K562 (cell line): ENCODE measurements around the gene SPHK2. TPM values are rescaled to one million over a fixed set of nuclear protein-coding genes. Genes with fewer than 3 reads are reported as not detected.
A peak's percentile ranks its signal among the peaks of the same experiment; 100 is the strongest.

ENCODE experiments used
- CBX1 ChIP-seq: sonication (generic); IDR thresholded peaks from 2 replicates; pipeline ENCODE4 v1.6.1; 2016; ENCODE audit warnings: antibody characterized with exemption, low read depth, mild to moderate bottlenecking
- CBX3 ChIP-seq, 2 experiments: IDR thresholded peaks; 1 replicate in 1 of 2; 2 replicates in 1 of 2; pipeline ENCODE4 v1.6.1; 2012; ENCODE audit warnings: inconsistent platforms in 2 of 2, low read length in 2 of 2, borderline replicate concordance in 1 of 2, control low read depth in 1 of 2
- CSDE1 ChIP-seq, 2 experiments: fragments of 450-650 bp; IDR thresholded peaks; 2 replicates each; pipeline ENCODE4 v1.6.1; 2016; ENCODE audit warnings: mild to moderate bottlenecking in 1 of 2
- E2F4 ChIP-seq: sonication (generic); formaldehyde crosslinking; IDR thresholded peaks from 2 replicates; pipeline ENCODE4 v1.8.0; 2022; ENCODE audit warnings: mild to moderate bottlenecking, low read depth, missing genetic modification reagents
- HDAC6 ChIP-seq: IDR thresholded peaks from 2 replicates; pipeline ENCODE4 v1.6.1; 2012; ENCODE audit warnings: low read depth, mild to moderate bottlenecking, control low read depth, inconsistent platforms, low read length, moderate library complexity
- MXI1 ChIP-seq: IDR thresholded peaks from 2 replicates; pipeline ENCODE4 v1.6.1; 2011; ENCODE audit warnings: low read depth, mild to moderate bottlenecking, improper control_type of control experiment, low read length
- PCBP1 ChIP-seq: fragments of 200-400 bp; formaldehyde crosslinking; IDR thresholded peaks from 2 replicates; pipeline ENCODE4 v1.6.1; 2018; ENCODE audit warnings: mild to moderate bottlenecking, low read depth, low read length; ENCODE audit not compliant: poor library complexity, severe bottlenecking
- PHF20 ChIP-seq: fragments of 450-650 bp; IDR thresholded peaks from 2 replicates; pipeline ENCODE4 v1.6.1; 2018; ENCODE audit not compliant: partially characterized antibody
- SREBF2 ChIP-seq: sonication (generic); formaldehyde crosslinking; IDR thresholded peaks from 2 replicates; pipeline ENCODE4 v1.4.0; 2020; ENCODE audit warnings: mild to moderate bottlenecking, missing genetic modification reagents
- STAG1 ChIP-seq: sonication (generic); formaldehyde crosslinking; IDR thresholded peaks from 2 replicates; pipeline ENCODE4 v1.5.0; 2020; ENCODE audit warnings: missing genetic modification reagents, borderline replicate concordance
- TAL1 ChIP-seq: fragments of 450-650 bp; IDR thresholded peaks from 2 replicates; pipeline ENCODE4 v1.6.1; 2016; ENCODE audit warnings: mild to moderate bottlenecking
- USF2 ChIP-seq: sonication (generic); formaldehyde crosslinking; IDR thresholded peaks from 2 replicates; pipeline ENCODE4 v1.5.0; 2020; ENCODE audit warnings: missing genetic modification reagents
- ZBTB1 ChIP-seq: sonication (generic); formaldehyde crosslinking; IDR thresholded peaks from 2 replicates; pipeline ENCODE4 v1.8.1; 2023; ENCODE audit warnings: missing genetic modification reagents, low read depth, mild to moderate bottlenecking, borderline replicate concordance
- ZMIZ1 ChIP-seq, 2 experiments: fragments of 150-350 bp in 1 of 2; IDR thresholded peaks; 2 replicates each; pipeline ENCODE4 v1.6.1; 2012 to 2016; ENCODE audit warnings: low read depth in 2 of 2, low read length in 2 of 2, mild to moderate bottlenecking in 1 of 2, moderate library complexity in 1 of 2
- ZNF121 ChIP-seq: sonication (generic); formaldehyde crosslinking; conservative IDR thresholded peaks from 2 replicates; pipeline ENCODE4 v1.8.0; 2022; ENCODE audit warnings: missing genetic modification reagents
- ZNF184 ChIP-seq: sonication (generic); formaldehyde crosslinking; IDR thresholded peaks from 2 replicates; pipeline ENCODE4 v1.5.0; 2020; ENCODE audit warnings: missing genetic modification reagents
- ZNF311 ChIP-seq: fragments of 250-450 bp; sonication (Bioruptor Pico); IDR thresholded peaks from 2 replicates; pipeline ENCODE4 v1.4.0; 2020; ENCODE audit warnings: mild to moderate bottlenecking, moderate library complexity
- ZNF316 ChIP-seq: fragments of 450-650 bp; IDR thresholded peaks from 2 replicates; pipeline ENCODE4 v1.6.1; 2016
- ZNF398 ChIP-seq: fragments of 250-450 bp; sonication (Bioruptor Pico); IDR thresholded peaks from 2 replicates; pipeline ENCODE4 v1.8.0; 2021; ENCODE audit warnings: moderate library complexity, mild to moderate bottlenecking, inconsistent platforms
- ZNF408 ChIP-seq: fragments of 250-450 bp; sonication (Bioruptor Pico); IDR thresholded peaks from 2 replicates; pipeline ENCODE4 v1.4.0; 2020; ENCODE audit warnings: low read depth, mild to moderate bottlenecking, moderate library complexity
- polyA plus RNA-seq, 8 experiments: library from polyadenylated mRNA; depleted of rRNA in 4 of 8; stranded (reverse) in 5 of 8; unstranded in 3 of 8; fragments of >200 nt; fragmentation: Nextera tagmentation in 2 of 8; fragmentation: Illumina TruSeq in 1 of 8; extraction: Ambion mirVana in 2 of 8; extraction: Trizol in 1 of 8; gene quantifications; 2 replicates each; pipeline versions ENCODE4 v1.2.1 to v1.2.3, GENCODE V29; 2011 to 2014; ENCODE audit warnings: inconsistent platforms in 1 of 8, missing spikeins in 1 of 8
- total RNA-seq, 7 experiments: library from RNA; depleted of rRNA in 6 of 7; stranded (reverse); fragments of >200 nt in 6 of 7; fragmentation: Illumina TruSeq in 2 of 7; extraction: Trizol in 2 of 7; gene quantifications; 2 replicates each; pipeline versions ENCODE4 v1.2.1 to v1.2.3, GENCODE V29; 2011 to 2021; ENCODE audit warnings: low replicate concordance in 1 of 7

SPHK2 gene
- total and polyA plus RNA-seq, 9 of the 15 experiments (the other 6 are each of a cell fraction or from before 2014, with no cell fraction given) = 0.10 to 15.2 (median 2.9) TPM

- no peak for TF ChIP-seq ZMIZ1 (IDR thresholded peaks at IDR 0.05; ENCODE audit: low read depth in 2 of 2, low read length in 2 of 2)
- TF ChIP-seq HDAC6 = no peak
- TF ChIP-seq PCBP1 = no peak
- TF ChIP-seq SREBF2 = no peak
- TF ChIP-seq ZNF408 (CRISPR knock-in tag) = no peak
- no peak for TF ChIP-seq ZNF184 (CRISPR knock-in tag)
- no peak for TF ChIP-seq ZBTB1 (CRISPR knock-in tag)
- no peak for TF ChIP-seq ZNF311 (CRISPR knock-in tag)
- no peak for TF ChIP-seq USF2 (CRISPR knock-in tag)
- TF ChIP-seq STAG1 (CRISPR knock-in tag) = 0 out of 2 replicates have a peak, but pooled peaks have one; percentile 13
- TF ChIP-seq MXI1 = no peak
- peak; percentile 52 for TF ChIP-seq PHF20
- no peak for TF ChIP-seq E2F4 (CRISPR knock-in tag)
- no peak for TF ChIP-seq TAL1
- TF ChIP-seq CBX3 (IDR thresholded peaks at IDR 0.05; ENCODE audit: borderline replicate concordance in 1 of 2, low read length in 2 of 2) = 0 out of 3 replicates have a peak, but pooled peaks of 1 of the 2 experiments have one; percentile 36
- 0 out of 2 replicates have a peak, but pooled peaks have one; percentile 66 for TF ChIP-seq CBX1
- no peak for TF ChIP-seq ZNF316
- no peak for TF ChIP-seq CSDE1 (IDR thresholded peaks at IDR 0.05)
- no peak for TF ChIP-seq ZNF398 (CRISPR knock-in tag)
- peak; percentile 79 for TF ChIP-seq ZNF121 (CRISPR knock-in tag)
Measured at GRCh38 chr19:48603850-48604249, 15.5 kb upstream of the SPHK2 start (continued).
